ENCODE data around the gene FOCAD.

DNA sequence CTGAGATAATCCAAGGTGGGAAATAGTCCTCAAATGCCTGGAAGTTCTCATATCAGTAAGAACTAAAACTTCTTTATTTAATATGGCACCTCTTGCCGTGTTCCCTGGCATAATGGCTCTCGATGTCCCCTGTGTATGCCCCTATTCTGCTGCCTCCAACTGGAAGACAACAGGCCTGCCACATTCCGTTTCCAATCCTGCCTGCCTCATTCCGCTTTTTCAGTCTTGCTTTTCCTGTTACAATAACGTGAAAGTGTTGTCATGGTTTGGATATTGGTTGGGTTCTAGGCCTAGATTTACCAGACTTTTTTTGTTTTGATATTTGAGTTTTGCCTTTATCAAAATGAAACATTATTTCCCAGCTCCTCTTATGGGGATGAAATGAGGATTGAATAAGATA is 98.2 kb downstream of the FOCAD start:
- TF ChIP-seq CTCF (conservative IDR thresholded peaks at IDR 0.05; ENCODE audit: low read length) (no peak), EZH2phosphoT487 (IDR thresholded peaks at IDR 0.05; ENCODE audit: borderline replicate concordance, low read depth, low read length) (no peak)
